NCI-H2081 (cell line): ENCODE results near the gene ANKRD28.

Experiments
- DNase-seq, 2 experiments: peaks; one replicate each; lab custom pipeline; 2025; lab: John Stamatoyannopoulos, UW

ANKRD28 gene

DNA sequence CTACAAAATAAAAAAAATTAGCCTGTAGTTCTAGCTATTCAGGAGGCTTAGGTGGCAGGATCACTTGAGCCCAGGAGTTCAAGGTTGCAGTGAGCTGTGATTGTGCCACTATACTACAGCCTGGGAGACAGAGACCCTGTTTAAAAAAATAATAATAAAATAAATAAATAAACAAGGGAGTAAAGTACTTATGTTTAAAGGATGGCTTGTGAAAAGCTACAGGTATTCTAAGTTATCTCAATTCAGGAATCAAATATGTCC lies 74.2 kb downstream of the ANKRD28 start:
- no peak for DNase-seq

DNA sequence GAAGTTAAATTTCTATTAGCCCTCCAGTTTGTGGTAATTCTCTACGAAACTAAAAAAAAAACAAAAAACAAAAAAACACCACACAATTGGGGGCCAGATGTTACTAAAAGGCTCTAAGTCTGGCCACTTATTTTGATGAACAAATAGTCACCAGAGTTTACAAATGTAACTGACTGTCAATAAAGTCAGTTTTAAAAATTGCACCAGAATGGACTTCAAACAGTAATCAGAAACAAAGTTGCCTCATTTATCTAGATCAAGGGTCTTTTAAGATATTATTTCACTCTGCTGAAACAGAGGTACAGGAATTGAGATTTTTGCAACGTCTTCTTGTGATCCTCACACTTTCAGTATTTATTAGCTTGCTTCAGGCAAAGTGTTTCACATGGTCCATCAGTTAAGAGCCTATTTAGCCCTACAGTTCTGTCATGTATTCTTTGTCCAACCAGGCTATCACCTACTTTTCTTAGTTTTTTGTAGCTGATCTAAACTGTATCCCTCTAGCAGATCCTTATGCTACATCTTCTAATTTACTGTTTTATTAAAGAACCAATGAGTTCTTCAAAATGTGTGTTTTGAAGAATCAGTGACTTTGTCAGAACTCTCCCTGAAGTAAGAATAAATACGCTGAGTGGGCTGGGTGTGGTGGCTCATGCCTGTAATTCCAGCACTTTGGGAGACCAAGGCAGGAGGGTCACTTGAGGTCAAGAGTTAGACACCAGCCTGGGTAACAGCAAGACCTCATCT lies 74.7 kb downstream of the ANKRD28 start:
- DNase-seq, result no peak

DNA sequence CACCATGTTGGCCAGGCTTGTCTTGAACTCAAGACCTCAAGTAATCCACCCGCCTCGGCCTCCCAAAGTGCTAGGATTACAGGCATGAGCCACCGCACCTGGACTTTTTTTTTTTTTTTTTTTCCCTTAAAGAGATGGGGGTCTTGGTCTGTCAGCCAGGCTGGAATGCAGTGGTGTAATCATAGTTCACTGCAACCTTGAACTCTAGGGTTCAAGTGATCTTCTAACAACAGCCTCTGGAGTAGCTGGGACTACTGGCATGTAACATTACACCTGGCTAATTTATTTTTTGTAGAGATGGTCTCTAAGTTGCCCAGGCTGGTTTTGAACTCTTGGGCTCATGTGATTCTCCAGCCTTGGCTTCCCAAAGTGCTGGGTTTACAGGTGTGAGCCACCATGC lies 81.6 kb downstream of the ANKRD28 start:
- DNase-seq, result no peak

DNA sequence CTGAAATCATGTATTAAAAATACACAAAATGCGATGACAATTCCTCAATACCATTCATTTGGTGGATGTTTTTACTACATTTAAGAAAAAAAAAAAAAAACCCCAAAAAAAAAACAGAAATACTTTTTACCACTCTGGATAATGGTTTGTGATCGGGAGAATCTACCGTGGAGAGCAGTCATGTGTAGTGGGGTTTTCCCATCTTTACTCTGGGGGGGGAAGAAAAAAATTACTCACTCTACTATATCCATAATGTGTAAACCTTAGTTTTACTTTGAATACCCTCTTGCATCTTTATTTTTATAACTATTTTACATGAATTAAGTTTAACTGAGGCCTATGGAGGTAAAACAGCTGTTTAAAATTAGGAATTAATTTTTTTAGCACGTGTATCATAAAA lies 83.3 kb downstream of the ANKRD28 start:
- DNase-seq, result no peak

DNA sequence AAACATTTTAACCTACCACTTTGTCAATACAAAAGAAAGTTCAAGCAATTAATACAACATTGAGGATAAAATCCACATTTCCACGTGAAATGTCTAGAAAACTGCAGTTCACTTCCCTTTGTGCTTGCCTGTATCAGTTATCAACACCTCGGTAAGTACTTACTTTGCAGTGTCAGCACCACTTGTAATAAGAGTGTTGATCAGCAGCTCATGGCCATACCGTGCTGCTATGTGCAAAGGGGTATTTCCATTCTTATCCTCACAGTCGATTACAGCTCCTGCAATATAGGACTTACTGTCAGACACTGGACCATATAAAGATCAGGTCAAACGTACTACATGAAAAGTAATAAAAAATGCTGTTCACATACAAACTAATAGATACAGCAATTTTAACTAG lies 84.4 kb downstream of the ANKRD28 start:
- no peak for DNase-seq

DNA sequence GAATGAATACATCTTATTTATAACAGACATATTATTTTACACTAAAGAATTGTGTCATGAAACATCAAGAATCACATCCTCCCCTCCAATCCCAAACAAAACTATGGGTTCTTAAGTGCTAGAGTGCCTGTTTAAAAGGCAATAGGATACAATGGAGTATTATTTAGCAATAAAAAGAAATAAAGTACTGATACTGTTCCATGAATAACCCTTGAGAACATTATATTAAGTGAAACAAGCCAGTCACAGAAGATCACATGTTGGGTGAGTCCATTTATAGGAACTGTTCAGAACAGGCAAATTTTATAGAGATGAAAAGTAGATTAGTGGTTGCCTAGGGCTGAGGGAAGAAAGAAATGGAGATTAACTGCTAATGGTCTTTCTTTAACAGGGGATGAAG lies 86.5 kb downstream of the ANKRD28 start:
- no peak for DNase-seq

DNA sequence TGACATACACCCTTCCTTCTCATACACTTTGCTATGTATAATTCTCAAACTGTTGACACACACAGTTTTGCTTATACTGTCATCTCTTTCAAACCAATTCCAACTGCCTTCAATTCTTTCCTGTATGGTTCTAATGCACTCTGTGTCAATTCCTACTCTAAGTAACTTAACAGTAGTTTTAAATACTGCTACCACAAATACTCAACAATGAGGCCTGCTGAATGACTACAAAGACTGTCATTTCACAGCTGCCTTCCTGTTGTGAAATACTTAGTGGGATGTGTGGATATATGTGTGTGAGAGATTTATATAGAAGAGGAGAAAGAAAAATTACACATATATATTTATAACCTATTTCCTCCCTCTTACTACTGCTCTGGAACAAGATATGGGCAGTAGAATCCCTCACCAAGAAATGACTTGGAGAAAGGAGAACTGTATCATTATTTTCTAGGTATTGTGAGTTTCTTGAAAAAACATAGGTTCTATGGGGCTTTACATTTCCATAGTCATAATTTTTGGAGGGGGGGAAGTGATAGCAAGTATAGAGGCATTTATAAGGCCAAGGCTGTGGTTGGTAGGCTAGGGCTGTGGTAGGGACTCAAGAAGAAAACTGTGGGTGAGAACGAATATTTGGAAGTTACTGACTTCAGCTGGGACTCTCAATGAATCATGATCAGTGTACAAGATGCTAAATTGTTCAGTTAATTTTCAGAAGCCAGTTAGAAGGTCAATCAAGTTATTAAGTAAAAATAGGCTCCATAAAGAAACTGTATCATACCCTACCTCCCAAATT lies 88.7 kb downstream of the ANKRD28 start:
- DNase-seq, result no peak

DNA sequence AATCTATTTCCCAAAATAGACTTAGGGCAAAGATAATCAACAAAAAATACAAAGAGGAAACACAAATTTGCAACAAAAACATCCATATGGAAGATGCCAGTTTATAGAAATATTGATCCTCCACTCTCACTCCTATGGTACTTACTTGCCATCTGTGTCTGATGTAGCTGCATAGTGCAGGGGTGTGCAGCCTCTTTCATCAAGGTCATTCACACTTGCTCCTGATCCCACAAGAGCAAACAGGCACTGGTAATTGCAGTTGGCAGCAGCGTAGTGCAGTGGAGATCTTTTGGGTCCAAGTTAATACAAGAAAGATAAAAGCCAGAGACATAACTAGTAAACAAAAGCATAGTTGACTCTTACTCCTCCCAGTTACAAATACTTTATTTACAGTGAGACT lies 90.0 kb downstream of the ANKRD28 start:
- no peak for DNase-seq

DNA sequence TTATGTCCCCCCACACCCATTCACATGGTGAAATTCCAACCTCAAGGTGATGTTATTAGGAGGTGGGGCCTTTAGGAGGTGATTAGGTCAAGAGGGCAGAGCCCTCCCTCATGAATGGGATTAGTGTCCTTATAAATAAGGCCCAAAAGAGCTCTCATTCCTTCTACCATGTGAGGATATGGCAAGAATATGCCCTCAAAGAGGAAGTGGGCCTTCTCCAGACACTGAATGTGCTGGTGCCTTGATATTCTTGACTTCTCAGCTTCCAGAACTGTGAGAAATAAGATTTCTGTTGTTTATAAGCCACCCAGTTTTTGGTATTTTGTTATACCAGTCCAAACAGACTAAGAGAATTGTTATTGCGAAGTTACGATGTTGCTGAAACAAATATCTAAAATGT lies 94.4 kb downstream of the ANKRD28 start:
- no peak for DNase-seq

DNA sequence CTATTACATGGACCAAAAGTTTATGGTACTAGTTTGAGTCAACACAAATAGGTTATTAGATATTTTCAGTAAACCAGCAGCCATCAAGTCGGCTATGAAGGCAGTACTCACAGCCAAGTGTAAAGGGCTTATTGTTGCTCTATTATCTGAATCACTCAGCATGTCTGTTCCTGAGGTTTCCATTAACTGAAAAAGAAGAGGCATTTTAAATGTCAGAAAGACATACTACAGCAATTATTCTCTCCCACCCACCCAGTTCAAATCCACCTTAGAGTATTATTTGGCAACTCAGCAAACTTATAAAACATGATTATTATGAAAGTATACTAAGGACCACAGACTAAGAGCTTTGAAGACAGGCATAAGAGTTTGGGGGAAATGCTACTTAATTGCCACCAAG lies 103.2 kb downstream of the ANKRD28 start:
- DNase-seq, result no peak

DNA sequence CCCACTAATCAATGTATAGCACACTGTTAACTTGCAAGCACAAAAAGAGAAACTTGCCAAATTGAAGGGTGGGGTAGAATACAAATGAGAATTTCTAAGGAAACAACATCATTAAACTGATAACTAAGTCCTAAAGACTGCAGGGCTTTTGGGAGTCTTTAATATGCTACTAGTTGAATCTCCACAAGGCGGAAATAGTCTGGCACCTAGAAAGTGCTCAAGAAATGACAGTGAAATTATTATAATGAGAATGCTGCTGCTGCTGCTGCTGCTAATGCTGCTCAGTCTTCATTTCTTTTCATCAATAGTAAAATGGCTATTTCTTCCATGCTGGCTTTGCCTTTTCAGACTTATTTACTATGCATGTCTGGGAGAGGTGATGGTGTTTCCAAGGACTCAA lies 104.4 kb downstream of the ANKRD28 start:
- DNase-seq, result no peak

DNA sequence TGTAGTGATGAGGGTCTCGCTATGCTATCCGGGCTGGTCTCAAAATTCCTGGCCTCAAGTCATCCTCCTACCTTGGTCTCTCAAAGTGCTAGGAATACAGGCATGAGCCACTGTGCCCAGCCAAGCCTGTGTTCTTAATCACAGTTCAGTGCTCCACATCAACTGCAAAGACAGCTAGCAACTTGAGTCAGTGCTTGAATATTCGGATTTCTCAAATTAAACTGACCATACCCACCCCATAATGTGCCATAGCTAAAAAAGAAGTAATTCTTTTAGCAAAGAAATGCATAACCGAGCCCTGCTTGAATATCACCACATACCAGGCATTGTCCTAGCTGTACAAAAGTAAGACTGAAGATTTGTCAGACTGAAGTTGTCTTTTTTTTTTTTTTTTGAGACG lies 107.0 kb downstream of the ANKRD28 start:
- DNase-seq, result no peak

DNA sequence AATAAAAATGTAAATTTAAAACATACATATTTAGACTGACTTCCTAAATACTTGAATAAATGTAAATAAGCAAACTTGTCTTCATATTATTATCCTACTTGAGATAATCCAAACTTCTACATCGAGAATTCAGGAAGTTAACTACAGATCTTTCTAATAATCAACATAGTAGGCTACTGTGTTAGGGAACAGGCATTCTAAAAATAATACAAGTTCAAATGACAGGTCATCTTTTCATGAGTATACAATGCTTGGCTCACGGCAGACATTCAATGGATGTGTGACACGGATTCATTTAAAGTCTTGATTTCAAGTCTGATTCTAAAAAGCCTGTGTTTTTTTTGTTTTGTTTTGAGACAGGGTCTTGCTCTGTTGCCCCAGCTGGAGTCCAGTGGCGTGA lies 107.5 kb downstream of the ANKRD28 start:
- DNase-seq, result no peak

DNA sequence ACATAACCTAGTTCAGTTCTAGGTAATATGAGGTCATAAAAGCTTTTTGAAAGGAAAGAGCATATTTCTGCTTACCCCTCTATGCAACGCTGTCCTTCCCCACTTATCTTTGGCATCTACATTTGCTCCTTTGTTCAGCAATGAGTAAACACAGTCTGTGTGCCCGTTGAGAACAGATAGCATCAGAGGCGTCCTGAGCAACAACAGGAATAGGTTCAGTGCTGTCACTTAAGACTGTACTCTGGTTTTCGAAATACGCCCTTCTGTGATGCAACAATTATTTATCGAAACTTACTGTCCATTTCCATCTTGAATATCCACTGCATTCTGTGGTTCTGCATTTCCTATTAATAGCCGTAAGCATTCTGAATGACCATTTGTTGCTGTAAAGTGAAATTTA lies 111.9 kb downstream of the ANKRD28 start:
- DNase-seq, result no peak

DNA sequence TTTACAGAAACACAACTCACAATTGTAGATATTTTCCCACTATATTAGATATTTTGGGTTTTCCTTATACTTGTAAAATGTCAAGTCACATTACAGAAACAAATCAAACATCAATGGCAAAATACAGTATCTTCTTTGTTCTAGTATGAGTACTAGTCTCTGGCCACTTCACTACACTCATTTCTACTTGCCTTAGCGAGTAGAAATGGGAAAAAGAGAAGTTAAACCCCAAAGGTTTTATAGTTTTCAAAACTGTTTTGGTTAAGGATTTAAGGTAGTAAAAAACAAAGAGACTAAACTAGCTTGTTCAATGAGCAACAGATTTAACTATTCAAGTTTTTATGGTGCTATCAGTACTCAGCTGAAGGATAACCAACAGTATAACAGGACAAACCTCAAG lies 114.5 kb downstream of the ANKRD28 start:
- DNase-seq, result no peak

DNA sequence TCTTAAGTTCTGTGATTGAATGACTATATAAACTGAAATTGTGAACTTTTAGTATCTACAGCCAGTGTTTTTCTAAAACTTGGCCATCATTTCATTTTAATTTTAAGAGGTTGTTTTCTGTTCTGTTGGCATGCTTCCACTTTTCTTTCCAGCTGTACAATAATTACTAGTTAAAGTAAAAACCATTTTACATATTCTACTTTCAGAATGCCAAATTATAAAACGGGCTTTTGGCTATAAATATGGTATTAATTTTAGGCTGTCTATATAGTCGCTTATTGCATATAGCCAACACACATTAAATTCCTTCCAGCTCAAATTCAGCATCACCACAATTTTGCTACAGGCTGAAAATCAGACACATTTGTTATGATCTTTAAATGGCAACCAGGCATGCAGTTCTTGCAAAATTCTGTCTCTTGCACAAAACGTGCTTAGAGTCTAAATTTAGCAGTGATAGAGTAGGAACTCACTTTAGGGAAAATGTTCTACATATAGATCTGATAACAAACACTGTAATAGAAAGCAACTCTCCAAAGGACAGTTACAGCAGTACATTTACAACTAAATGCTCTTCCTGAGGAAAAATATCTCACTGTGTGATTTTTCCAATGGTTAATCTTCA lies 115.1 kb downstream of the ANKRD28 start:
- no peak for DNase-seq

DNA sequence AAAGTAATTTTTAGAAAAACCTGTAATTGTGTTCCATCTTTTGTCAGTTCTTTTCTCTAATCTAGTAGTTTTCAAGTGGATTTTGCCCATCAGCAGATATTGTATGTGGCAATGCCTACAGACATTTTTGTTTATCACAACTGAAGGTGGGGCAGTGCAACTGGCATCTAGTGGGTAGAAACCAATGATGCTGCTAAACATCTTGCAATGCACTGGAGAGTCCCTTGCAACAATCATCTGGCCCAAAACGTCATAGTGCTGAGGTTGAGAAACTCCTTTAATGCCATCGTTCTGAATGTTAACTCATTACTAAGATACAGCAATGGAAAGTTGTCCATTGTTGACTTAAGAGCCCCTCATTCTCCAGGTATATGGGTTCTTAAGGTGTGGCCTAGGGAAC lies 116.1 kb downstream of the ANKRD28 start:
- no peak for DNase-seq

DNA sequence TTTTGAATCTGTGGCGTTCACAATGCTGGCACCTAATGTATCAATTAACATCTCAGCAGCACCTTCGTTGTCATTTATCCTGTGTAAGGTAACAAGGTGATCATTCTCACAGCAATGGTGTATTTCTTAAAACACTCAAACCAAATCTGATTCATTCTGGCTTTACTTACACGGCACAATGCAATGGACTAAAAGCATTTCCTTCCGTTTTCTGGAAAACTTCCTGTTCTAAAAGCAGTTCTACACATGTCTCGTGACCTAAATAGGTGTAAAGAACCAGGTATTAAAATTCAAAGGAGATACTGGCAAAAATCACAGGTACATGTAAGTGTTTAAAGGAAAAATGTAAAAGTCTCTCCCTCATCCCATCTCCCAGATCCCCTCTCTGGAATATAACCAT lies 118.5 kb downstream of the ANKRD28 start:
- DNase-seq, result no peak

DNA sequence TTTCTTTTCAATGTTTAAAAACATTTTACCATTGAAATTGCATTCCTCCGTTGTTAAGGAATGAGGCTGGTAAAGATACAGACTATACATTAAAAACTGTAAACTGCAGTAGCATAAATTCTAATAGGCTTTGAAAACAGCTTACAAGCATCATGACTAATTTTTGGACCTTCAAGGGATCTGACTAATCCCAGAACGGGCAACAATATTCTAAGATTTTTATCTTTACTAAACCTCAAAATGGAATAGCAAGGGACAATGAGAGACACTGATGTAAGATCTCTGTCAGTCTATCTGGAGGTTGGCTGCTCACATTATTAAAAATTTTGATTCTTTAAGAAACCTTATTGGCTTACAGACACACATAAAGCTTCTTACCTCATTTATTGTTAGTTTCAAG lies 121.5 kb downstream of the ANKRD28 start:
- no peak for DNase-seq

DNA sequence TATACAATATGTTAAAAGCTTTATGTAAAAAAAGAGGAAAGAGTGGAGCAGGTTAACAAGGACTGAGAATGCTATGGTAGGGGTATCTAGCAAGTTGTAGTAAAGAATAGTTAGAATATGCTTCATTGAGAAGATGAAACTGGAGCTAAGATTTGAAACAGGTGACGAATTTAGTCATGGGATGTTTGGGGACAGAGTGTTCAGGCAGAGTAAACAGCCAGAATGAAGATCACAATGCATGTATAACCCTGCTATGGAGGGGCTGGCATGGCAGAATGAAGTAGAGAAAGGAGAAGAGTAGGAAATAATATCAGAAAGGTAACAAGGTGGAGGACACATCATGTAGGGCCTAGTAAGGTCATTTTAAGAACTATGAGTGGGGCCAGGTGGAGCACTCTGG lies 124.2 kb downstream of the ANKRD28 start:
- DNase-seq, result no peak

DNA sequence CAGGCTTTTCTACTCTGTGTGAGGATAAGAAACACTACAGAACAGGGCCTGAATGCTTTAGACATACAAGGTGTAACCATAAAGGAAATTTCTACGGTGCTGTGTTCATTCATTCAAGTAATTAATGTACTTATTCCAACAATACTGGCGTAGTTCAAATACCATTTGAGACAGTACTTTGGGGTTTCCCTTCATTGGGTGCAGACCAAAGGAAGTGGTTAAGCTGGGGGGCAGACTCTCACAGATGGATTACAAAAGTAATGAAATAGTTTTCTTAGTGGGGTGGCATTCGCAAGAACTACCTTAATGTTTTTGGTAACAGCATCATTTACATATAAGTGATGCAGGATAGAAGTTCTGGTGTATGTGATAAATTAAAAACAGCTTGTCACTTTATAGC lies 130.3 kb downstream of the ANKRD28 start:
- no peak for DNase-seq

DNA sequence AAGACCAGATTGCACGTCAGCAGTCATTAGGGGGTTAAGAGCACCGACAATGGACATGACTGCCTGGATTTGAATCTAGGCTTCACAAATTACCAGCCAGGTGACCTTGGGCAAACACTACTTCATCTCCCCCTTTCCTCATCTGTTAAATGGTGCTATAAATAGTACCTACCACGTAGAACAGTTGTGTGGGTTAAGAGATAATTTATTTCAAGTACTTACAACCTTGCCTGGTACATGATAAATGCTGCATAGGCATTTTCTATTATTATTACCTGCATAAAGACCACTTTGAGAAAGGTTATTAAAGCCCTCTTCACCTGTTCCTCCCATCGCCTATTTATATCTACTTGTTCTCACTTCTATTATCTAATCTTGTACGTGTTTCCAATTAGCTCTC lies 131.5 kb downstream of the ANKRD28 start:
- no peak for DNase-seq

DNA sequence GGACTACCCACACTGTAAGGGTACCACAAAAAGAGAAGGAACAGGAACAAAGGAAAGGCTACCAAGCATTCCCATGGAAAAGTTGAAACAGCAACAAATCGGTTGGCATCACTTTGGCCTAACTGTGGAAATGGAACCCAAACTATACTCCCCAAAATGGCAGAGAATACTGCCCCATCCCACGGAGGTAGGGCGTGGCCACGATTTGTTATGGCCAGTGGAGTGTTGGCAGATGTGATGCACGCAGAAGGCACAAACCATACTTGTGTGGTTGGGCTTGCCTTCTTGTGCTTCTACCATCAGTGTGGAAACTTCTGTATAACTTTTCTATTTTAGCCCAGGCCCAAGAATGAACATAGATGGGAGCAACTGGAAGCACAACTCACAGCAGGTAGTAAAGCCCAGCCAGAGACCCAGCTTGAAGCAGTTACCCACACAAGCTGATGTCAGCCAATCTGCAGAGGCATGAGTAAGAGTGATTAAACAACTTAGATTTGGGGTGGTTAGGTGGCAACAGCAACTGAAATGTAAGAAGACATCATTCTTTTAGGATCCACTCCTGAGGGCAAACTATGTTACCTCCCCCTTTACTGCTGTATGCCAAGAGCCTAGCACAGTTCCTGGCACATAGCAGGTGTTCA lies 132.1 kb downstream of the ANKRD28 start:
- DNase-seq, result no peak
